Inflammatory macrophage (primary cell): ENCODE measurements around the gene ITPR3.

Experiments
- DNase-seq, 2 donors: peaks; one replicate each; pipeline ENCODE4 v3.0.0-alpha.2; 2020 to 2022

The ITPR3 gene

DNA sequence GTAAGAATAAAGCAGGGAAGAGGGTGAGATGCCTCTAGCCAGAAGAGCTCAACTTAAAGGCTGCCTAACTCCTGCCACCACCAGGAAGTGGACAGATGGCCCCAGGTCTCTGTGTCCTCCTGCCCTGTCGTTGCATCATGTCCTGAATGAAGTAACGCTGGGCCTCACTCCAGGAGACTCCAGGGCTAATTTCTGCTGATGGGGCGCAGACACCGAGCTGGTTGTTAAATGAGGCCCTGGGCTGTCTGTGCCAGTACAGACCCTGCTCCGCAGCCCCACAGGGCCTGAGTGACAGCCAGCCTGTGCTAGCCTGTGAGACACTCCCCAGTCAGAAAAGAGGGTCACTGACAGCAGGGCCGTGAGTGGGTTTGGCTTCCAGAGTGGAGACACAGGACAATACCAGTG, 119.1 kb downstream of the ITPR3 start:
- DNase-seq: peak in 1 of 2 donors; percentile 9

DNA sequence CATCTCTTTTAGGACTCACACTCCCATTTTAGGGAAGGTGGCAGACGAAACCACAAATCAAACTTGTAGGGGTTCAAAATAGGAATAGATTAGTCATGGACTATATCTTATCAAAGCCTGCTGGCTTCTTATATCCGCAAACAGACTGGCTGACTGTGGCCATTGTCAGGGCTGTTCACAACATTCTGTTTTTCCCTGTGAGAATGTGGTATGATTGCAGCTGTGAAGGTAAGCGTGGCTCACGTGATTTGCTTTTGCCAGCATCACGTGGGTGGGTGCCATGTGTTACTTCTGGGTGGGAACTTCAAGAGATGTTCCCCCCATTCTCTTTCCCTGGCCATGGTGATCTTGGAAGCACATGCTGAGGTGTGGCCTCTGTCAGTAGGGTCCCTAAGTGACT, 119.7 kb downstream of the ITPR3 start:
- DNase-seq: no peak

DNA sequence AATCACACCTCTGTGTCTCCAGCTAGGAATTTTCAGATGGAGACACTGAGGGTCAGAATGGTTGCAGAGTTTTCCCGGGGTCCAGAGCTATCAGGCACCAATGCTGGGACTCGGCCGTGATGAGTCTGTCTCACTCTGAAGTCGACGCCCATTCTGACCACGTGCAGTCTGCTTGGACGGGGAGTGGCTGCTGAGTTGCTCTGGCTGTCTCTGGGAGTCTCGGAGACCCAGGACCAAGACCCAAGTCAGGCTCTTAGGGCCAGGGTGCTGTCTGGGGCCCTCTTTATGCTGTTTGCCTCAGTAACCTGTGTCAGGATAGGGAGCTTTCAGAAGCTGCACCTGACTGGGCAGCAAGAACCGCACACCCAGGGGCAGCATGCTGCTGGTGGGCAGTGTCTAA, 121.0 kb downstream of the ITPR3 start:
- no peak for DNase-seq

- DNase-seq: no peak
Measured at GRCh38 chr6:33742837-33743236, 121.7 kb downstream of the ITPR3 start.

- peak; percentile 62 to 70 for DNase-seq
Measured at GRCh38 chr6:33744001-33744848, 123.1 kb downstream of the ITPR3 start.

- DNase-seq: no peak
Measured at GRCh38 chr6:33744895-33745546, 123.9 kb downstream of the ITPR3 start.

DNA sequence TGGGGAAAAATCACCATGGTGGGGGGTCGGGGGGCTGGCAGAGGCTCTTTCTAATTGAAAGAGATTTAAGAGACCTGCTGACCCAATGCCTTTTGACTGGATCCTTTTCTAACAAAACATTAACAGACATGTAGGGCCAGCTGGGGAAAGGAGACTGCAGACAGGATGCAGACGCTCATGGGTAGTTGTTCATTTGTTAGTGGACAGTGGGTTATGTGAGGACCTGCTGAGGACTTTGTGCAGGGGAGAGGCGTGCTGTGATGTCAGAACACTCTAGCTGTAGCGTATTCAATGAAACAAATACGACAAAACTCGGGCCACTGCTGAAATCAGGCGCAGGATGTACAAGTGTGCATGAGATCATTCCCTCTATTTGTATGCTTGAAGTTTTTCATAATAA, 124.4 kb downstream of the ITPR3 start:
- no peak for DNase-seq
